B cell (primary cell): ENCODE results near the gene ITGB3. TPM values are rescaled to one million over a fixed set of nuclear protein-coding genes. Genes with fewer than 3 reads are reported as not detected.

Source experiments
- ATAC-seq: fragments of 200-7000 bp; cut with Tn5 transposase; one replicate; pipeline ENCODE4 v1.10.0; 2021; ENCODE audit warnings: low read depth, mild to moderate bottlenecking, moderate number of reproducible peaks, moderate library complexity
- CTCF ChIA-PET: fragments of 350-600 bp; sonication (Branson Sonifier 250); formaldehyde crosslinking; loops from one replicate; lab custom pipeline; 2021; ENCODE audit warnings: antibody characterized with exemption, inconsistent platforms; lab: Charles Lee
- POLR2A ChIA-PET: fragments of 350-600 bp; sonication (Branson Sonifier 250); formaldehyde crosslinking; loops from one replicate; lab custom pipeline; 2021; ENCODE audit warnings: antibody characterized with exemption; lab: Charles Lee
- DNase-seq: peaks from one replicate; pipeline ENCODE4 v3.0.0; 2013
- H2AFZ ChIP-seq: 2 replicates; pipeline ENCODE4 v1.6.1; 2012; ENCODE audit warnings: mild to moderate bottlenecking, low read depth, low read length; ENCODE audit not compliant: insufficient read depth, poor library complexity, severe bottlenecking
- H3K27ac ChIP-seq, 2 donors: 1 replicate in 1 of 2; 2 replicates in 1 of 2; pipeline ENCODE4 v1.5.1; 2012 to 2013; ENCODE audit warnings: low read length in 2 of 2, mild to moderate bottlenecking in 2 of 2, moderate library complexity in 1 of 2
- H3K27me3 ChIP-seq, 4 experiments: fragments of 200-600 bp in 1 of 4; sonication (generic) in 1 of 4; replicated peaks in 1 of 4; 1 replicate in 2 of 4; 2 replicates in 2 of 4; pipeline versions ENCODE4 v1.6.1 to v1.7.0; 2013 to 2016; ENCODE audit warnings: low read length in 3 of 4, mild to moderate bottlenecking in 2 of 4, mixed read lengths in 1 of 4, moderate library complexity in 1 of 4; ENCODE audit not compliant: insufficient read depth in 4 of 4, control insufficient read depth in 3 of 4; ENCODE audit errors: control extremely low read depth in 1 of 4
- H3K36me3 ChIP-seq, 2 experiments: replicated peaks in 1 of 2; 1 replicate in 1 of 2; 2 replicates in 1 of 2; pipeline versions ENCODE4 v1.6.1 to v1.7.1; 2013; ENCODE audit warnings: low read length in 1 of 2; ENCODE audit not compliant: insufficient read depth in 2 of 2, control insufficient read depth in 1 of 2; ENCODE audit errors: control extremely low read depth in 1 of 2, extremely low read depth in 1 of 2
- H3K4me1 ChIP-seq, 2 donors: fragments of 200-600 bp in 1 of 2; sonication (generic) in 1 of 2; 1 replicate in 1 of 2; 2 replicates in 1 of 2; pipeline versions ENCODE4 v1.5.1 to v1.6.1; 2013 to 2017; ENCODE audit warnings: low read length in 2 of 2; ENCODE audit not compliant: control insufficient read depth in 2 of 2, insufficient read depth in 2 of 2
- H3K4me2 ChIP-seq: replicated peaks from 2 replicates; pipeline ENCODE3; 2012; ENCODE audit warnings: mild to moderate bottlenecking, low read depth, low read length; ENCODE audit not compliant: poor library complexity, severe bottlenecking
- H3K4me3 ChIP-seq, 5 experiments: fragments of 200-600 bp in 1 of 5; sonication (generic) in 1 of 5; 1 replicate in 3 of 5; 2 replicates in 2 of 5; pipeline versions ENCODE4 v1.5.1 to v1.7.0; 2011 to 2016; ENCODE audit warnings: low read length in 4 of 5, mild to moderate bottlenecking in 4 of 5, low read depth in 2 of 5, control low read depth in 1 of 5, moderate library complexity in 1 of 5; ENCODE audit not compliant: insufficient read depth in 1 of 5; ENCODE audit errors: control extremely low read depth in 1 of 5, extremely low read depth in 1 of 5
- H3K79me2 ChIP-seq: fragments of 200-600 bp; sonication (generic); one replicate; pipeline ENCODE4 v1.6.0; 2016; ENCODE audit warnings: low read length; ENCODE audit not compliant: control insufficient read depth, insufficient read depth
- H3K9ac ChIP-seq: fragments of 200-600 bp; sonication (generic); 2 replicates; pipeline ENCODE4 v1.6.1; 2017; ENCODE audit warnings: mild to moderate bottlenecking, low read length, moderate library complexity
- H3K9me3 ChIP-seq, 3 donors: one replicate each; pipeline versions ENCODE4 v1.6.1 to v1.7.1; 2013; ENCODE audit warnings: low read length in 2 of 3; ENCODE audit not compliant: control insufficient read depth in 2 of 3, insufficient read depth in 1 of 3; ENCODE audit errors: control extremely low read depth in 1 of 3
- H4K20me1 ChIP-seq: 2 replicates; pipeline ENCODE4 v1.6.0; 2012; ENCODE audit warnings: mild to moderate bottlenecking, low read length; ENCODE audit not compliant: insufficient read depth, control insufficient read depth, poor library complexity, severe bottlenecking
- H3K27ac Mint-ChIP-seq: one replicate; pipeline ENCODE4 v1.8.0; 2021; ENCODE audit warnings: mixed read lengths
- H3K27me3 Mint-ChIP-seq: one replicate; pipeline ENCODE4 v1.8.0; 2021; ENCODE audit warnings: mixed read lengths
- H3K4me1 Mint-ChIP-seq: one replicate; pipeline ENCODE4 v1.8.0; 2021; ENCODE audit warnings: mixed read lengths
- H3K4me3 Mint-ChIP-seq: one replicate; pipeline ENCODE4 v1.8.0; 2021; ENCODE audit warnings: mixed read lengths
- H3K9me3 Mint-ChIP-seq: one replicate; pipeline ENCODE4 v1.8.0; 2022; ENCODE audit warnings: mixed read lengths; ENCODE audit not compliant: insufficient read depth
- EZH2 ChIP-seq: IDR thresholded peaks from 2 replicates; pipeline ENCODE4 v1.6.1; 2012; ENCODE audit warnings: borderline replicate concordance, low read depth, mild to moderate bottlenecking, moderate library complexity, low read length; ENCODE audit not compliant: insufficient read depth, poor library complexity, severe bottlenecking
- WGBS: methylation state at CpG from one replicate; pipeline ENCODE4 v1.1.5; 2013; ENCODE audit warnings: missing lambda C conversion rate; ENCODE audit not compliant: insufficient coverage; 5-methylcytosine and 5-hydroxymethylcytosine counted together
- intact Hi-C: fragments of 100-400 bp; cut with micrococcal nuclease; formaldehyde crosslinking; loops from one replicate; pipeline ENCODE4 v1.10.0; 2022
- polyA plus RNA-seq: library from polyadenylated mRNA; depleted of rRNA; stranded (reverse); fragments of >200 nt; gene quantifications from 2 replicates; pipeline ENCODE4 v1.2.3, GENCODE V29; 2012
- total RNA-seq, 2 donors: library from RNA; stranded (reverse); fragments of 120-200 nt in 1 of 2; gene quantifications; 1 replicate in 1 of 2; 2 replicates in 1 of 2; pipeline versions ENCODE4 v1.2.3 to v1.2.4, GENCODE V29; 2013 to 2022
- TF ChIP-seq, protein P1 (sequence below): fragments of 200-600 bp; IDR thresholded peaks from one replicate; pipeline ENCODE4 v1.8.0; 2022; ENCODE audit warnings: antibody characterized with exemption, mild to moderate bottlenecking

The ITGB3 gene
- total and polyA plus RNA-seq, 2 donors (not counting 1 experiment from before 2014, with no cell fraction given) = 0.07 to 11.4 TPM

DNA sequence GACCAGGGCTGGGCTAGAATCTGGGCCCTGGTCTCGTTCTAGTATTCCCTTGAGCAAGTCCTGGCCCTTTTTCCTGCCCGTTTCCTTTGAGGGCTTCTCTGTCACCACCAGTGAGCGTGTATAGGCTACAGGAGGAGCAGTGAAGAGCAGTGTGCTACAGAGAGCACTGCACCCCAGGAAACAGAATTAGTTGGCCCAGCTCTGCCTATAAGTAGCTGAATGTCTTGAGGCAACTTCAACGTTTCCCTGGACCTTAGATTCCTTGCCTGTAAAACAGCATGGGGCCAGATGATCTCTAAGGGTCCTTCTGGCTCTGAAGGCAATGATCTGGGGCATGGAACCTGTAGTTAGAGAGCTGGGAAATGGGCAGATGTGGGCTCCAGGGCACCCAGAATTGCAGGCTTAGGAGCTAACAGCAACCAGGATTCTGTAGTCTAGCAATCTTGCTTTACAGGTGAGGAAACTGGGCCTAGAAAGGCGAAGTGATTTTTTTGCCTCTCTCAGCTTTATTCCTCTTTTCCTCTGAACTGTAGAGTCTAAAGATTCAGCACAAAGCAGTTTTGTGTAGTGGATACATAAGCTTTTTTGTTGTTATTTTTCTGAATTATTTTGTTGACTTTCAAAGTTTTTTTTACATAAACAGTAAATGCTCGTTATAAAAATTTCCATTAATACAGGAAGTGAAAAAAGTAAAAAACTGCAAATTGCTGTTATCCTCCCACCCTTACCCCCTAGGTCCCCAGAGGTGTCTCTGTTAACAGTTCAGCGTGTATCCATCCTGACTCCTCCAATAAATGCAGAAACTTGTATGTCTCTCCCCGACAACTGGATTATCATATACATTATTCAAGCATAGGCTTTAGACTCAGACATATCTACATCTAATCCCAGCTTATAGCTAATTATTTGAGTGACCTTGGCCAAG, 46.2 kb upstream of the ITGB3 start:
- Mint-ChIP-seq H3K4me3 (peak overlapping the region; percentile 27), H3K27me3 (no peaks in the 10 kb centered on the region), H3K27ac (peak overlapping the region; percentile 99), H3K4me1 (peaks cover 71% of the 10 kb centered on the region), H3K9me3 (no peaks in the 10 kb centered on the region)
- Histone ChIP-seq H2AFZ (peak overlapping the region; percentile 39), H3K9me3 (no peaks in the 10 kb centered on the region), H3K9ac (no peak overlapping the region), H3K79me2 (no peaks in the 10 kb centered on the region), H3K4me1 (peaks cover 59 to 64% of the 10 kb centered on the region in 2 donors), H3K27ac (peak overlapping the region; percentile 96 to 97), H3K4me3 (no peak overlapping the region), H4K20me1 (no peaks in the 10 kb centered on the region), H3K27me3 (no peaks in the 10 kb centered on the region), H3K4me2 (peak overlapping the region; percentile 17), H3K36me3 (no peaks in the 10 kb centered on the region)
- CTCF ChIA-PET = interaction anchor here (1.5 to 6.3 kb wide), 4 partner anchors 13 to 117 kb away, joined by 4 to 37 read pairs (median 14); no protein-coding TSS in a partner anchor
- TF ChIP-seq, protein P1, sequence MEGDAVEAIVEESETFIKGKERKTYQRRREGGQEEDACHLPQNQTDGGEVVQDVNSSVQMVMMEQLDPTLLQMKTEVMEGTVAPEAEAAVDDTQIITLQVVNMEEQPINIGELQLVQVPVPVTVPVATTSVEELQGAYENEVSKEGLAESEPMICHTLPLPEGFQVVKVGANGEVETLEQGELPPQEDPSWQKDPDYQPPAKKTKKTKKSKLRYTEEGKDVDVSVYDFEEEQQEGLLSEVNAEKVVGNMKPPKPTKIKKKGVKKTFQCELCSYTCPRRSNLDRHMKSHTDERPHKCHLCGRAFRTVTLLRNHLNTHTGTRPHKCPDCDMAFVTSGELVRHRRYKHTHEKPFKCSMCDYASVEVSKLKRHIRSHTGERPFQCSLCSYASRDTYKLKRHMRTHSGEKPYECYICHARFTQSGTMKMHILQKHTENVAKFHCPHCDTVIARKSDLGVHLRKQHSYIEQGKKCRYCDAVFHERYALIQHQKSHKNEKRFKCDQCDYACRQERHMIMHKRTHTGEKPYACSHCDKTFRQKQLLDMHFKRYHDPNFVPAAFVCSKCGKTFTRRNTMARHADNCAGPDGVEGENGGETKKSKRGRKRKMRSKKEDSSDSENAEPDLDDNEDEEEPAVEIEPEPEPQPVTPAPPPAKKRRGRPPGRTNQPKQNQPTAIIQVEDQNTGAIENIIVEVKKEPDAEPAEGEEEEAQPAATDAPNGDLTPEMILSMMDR = no peak
- no peak for TF ChIP-seq EZH2
- POLR2A ChIA-PET = interaction anchor here (0.6 to 1.3 kb wide), 6 partner anchors 8 to 96 kb away, joined by 3 to 6 read pairs (median 4); partner anchors contain the start of gene CDC27
- intact Hi-C loops = no loop called here
- no peak for ATAC-seq
- DNase-seq = no peak
- WGBS = 63% methylated on average over 6 of the region's 8 CpGs
